PC-3 (cell line): ENCODE results near the gene OPTC. TPM values are rescaled to one million over a fixed set of nuclear protein-coding genes. Genes with fewer than 3 reads are reported as not detected.

Experiments
- ATAC-seq: fragments of 200-7000 bp; cut with Tn5 transposase; 2 replicates; pipeline ENCODE4 v1.9.1; 2020; ENCODE audit warnings: mild to moderate bottlenecking, moderate library complexity
- BruUV-seq: library from RNA; stranded (reverse); fragments of 400-500 nt; replicated peaks from 2 replicates; lab custom pipeline; 2021; lab: Mats Ljungman, UMichigan
- CTCF ChIA-PET: fragments of 300-600 bp; sonication (Branson Sonifier 250); formaldehyde crosslinking; loops from one replicate; lab custom pipeline; 2022; ENCODE audit warnings: antibody characterized with exemption; lab: Charles Lee
- POLR2A ChIA-PET: fragments of 300-600 bp; sonication (Branson Sonifier 250); formaldehyde crosslinking; loops from one replicate; lab custom pipeline; 2022; ENCODE audit warnings: antibody characterized with exemption; ENCODE audit not compliant: unreplicated experiment; lab: Charles Lee
- DNase-seq: peaks from one replicate; pipeline ENCODE4 v3.0.0-alpha.2; 2015
- H2AFZ ChIP-seq: fragments of 300-600 bp; sonication (generic); 2 replicates; pipeline ENCODE4 v1.6.0; 2016; ENCODE audit warnings: antibody characterized with exemption, low read length
- H3F3A ChIP-seq: fragments of 300-600 bp; sonication (generic); one replicate; pipeline ENCODE4 v1.6.0; 2017; ENCODE audit warnings: antibody characterized with exemption, low read length, control low read depth, mild to moderate bottlenecking; ENCODE audit not compliant: unreplicated experiment
- H3K27ac ChIP-seq: fragments of 300-600 bp; sonication (generic); 2 replicates; pipeline ENCODE4 v1.5.1; 2016; ENCODE audit warnings: mild to moderate bottlenecking, low read length
- H3K27me3 ChIP-seq: fragments of 300-600 bp; sonication (generic); 2 replicates; pipeline ENCODE4 v1.6.1; 2016; ENCODE audit warnings: low read length, mixed read lengths
- H3K36me3 ChIP-seq: fragments of 300-600 bp; sonication (generic); 2 replicates; pipeline ENCODE4 v1.6.1; 2016; ENCODE audit warnings: low read depth, mixed run types, low read length, mixed read lengths
- H3K4me1 ChIP-seq: fragments of 300-600 bp; sonication (generic); 2 replicates; pipeline ENCODE4 v1.5.1; 2016; ENCODE audit warnings: low read length; ENCODE audit not compliant: insufficient read depth
- H3K4me2 ChIP-seq: fragments of 300-600 bp; sonication (generic); 2 replicates; pipeline ENCODE4 v1.6.0; 2016; ENCODE audit warnings: low read length
- H3K4me3 ChIP-seq: fragments of 300-600 bp; sonication (generic); 2 replicates; pipeline ENCODE4 v1.5.1; 2016; ENCODE audit warnings: mild to moderate bottlenecking, low read length, mixed read lengths
- H3K79me2 ChIP-seq: fragments of 300-600 bp; sonication (generic); 2 replicates; pipeline ENCODE4 v1.6.1; 2017; ENCODE audit warnings: low read length, mixed read lengths
- H3K9ac ChIP-seq: fragments of 300-600 bp; sonication (generic); 2 replicates; pipeline ENCODE4 v1.6.0; 2016; ENCODE audit warnings: mild to moderate bottlenecking, low read length
- H3K9me2 ChIP-seq: fragments of 300-600 bp; sonication (generic); replicated peaks from 2 replicates; pipeline ENCODE4 v1.6.1; 2016; ENCODE audit warnings: mixed run types, low read length, mixed read lengths
- H3K9me3 ChIP-seq: fragments of 300-600 bp; sonication (generic); 2 replicates; pipeline ENCODE4 v1.6.1; 2016; ENCODE audit warnings: low read length, mixed read lengths
- H4K20me1 ChIP-seq: fragments of 300-600 bp; sonication (generic); 2 replicates; pipeline ENCODE4 v1.6.1; 2016; ENCODE audit warnings: low read length, mixed read lengths
- EZH2 ChIP-seq: fragments of 300-600 bp; sonication (generic); IDR thresholded peaks from one replicate; pipeline ENCODE4 v1.6.1; 2017; ENCODE audit warnings: antibody characterized with exemption, mild to moderate bottlenecking, low read length; ENCODE audit not compliant: unreplicated experiment
- EZH2phosphoT487 ChIP-seq: fragments of 300-600 bp; sonication (generic); IDR thresholded peaks from 2 replicates; pipeline ENCODE4 v1.6.1; 2018; ENCODE audit warnings: mild to moderate bottlenecking, antibody characterized with exemption, low read length, borderline replicate concordance
- intact Hi-C: fragments of 100-400 bp; cut with micrococcal nuclease; formaldehyde crosslinking; loops from 2 replicates; pipeline ENCODE4 v1.9.0; 2023
- total RNA-seq: library from RNA; depleted of rRNA; stranded (reverse); fragments of >200 nt; gene quantifications from 2 replicates; pipeline ENCODE4 v1.2.3, GENCODE V29; 2014
- TF ChIP-seq, protein P1 (sequence below): fragments of 300-600 bp; sonication (generic); conservative IDR thresholded peaks from 2 replicates; pipeline ENCODE4 v1.5.1; 2017; ENCODE audit warnings: antibody characterized with exemption, low read depth, mild to moderate bottlenecking, low read length

OPTC gene
- total RNA-seq, 1 experiment from 2014 or later: not detected

DNA sequence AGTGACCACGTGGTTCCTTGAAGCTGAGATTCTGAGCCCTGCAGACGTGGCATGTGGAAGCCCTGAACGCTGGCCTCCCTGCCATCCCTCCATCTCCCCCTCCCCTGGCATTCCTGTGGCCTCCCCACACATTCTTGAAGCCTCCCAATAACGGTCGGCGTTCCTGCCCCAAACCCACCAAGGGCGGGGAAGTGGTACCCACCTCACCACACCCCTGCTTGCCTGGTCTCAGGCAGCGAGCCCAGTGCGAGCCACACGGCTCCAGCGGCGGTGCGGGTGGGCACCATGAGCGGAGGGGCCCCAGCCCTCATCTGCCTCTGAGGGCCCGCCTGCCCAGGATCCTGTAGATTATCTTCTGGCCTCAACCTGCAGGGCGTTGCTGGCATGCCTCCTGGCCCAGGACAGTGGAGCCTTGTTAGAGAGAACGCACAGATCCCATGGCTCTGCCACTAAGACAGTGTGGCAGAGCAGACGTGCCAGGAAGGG, 38.9 kb upstream of the OPTC start:
- ChIA-PET POLR2A (no interaction called here), CTCF (no interaction called here)
- H3K27ac ChIP-seq: no peak overlapping the region
- H3K9me3 ChIP-seq: no peaks in the 10 kb centered on the region
- DNase-seq (no peak), ATAC-seq (no peak)
- peaks cover 69% of the 10 kb centered on the region for H3K27me3 ChIP-seq
- no peaks in the 10 kb centered on the region for H3K79me2 ChIP-seq
- no peak overlapping the region for H2AFZ ChIP-seq
- H3K4me2 ChIP-seq: no peak overlapping the region
- H3K9me2 ChIP-seq: no peaks in the 10 kb centered on the region
- H4K20me1 ChIP-seq: no peaks in the 10 kb centered on the region
- BruUV-seq: no TSS peak
- H3F3A ChIP-seq: no peaks in the 10 kb centered on the region
- no peak overlapping the region for H3K4me3 ChIP-seq
- H3K36me3 ChIP-seq: no peaks in the 10 kb centered on the region
- TF ChIP-seq EZH2phosphoT487 (no peak), EZH2 (no peak)
- TF ChIP-seq, protein P1, sequence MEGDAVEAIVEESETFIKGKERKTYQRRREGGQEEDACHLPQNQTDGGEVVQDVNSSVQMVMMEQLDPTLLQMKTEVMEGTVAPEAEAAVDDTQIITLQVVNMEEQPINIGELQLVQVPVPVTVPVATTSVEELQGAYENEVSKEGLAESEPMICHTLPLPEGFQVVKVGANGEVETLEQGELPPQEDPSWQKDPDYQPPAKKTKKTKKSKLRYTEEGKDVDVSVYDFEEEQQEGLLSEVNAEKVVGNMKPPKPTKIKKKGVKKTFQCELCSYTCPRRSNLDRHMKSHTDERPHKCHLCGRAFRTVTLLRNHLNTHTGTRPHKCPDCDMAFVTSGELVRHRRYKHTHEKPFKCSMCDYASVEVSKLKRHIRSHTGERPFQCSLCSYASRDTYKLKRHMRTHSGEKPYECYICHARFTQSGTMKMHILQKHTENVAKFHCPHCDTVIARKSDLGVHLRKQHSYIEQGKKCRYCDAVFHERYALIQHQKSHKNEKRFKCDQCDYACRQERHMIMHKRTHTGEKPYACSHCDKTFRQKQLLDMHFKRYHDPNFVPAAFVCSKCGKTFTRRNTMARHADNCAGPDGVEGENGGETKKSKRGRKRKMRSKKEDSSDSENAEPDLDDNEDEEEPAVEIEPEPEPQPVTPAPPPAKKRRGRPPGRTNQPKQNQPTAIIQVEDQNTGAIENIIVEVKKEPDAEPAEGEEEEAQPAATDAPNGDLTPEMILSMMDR: no peak
- no peak overlapping the region for H3K9ac ChIP-seq
- intact Hi-C loops: no loop called here
- no peaks in the 10 kb centered on the region for H3K4me1 ChIP-seq

DNA sequence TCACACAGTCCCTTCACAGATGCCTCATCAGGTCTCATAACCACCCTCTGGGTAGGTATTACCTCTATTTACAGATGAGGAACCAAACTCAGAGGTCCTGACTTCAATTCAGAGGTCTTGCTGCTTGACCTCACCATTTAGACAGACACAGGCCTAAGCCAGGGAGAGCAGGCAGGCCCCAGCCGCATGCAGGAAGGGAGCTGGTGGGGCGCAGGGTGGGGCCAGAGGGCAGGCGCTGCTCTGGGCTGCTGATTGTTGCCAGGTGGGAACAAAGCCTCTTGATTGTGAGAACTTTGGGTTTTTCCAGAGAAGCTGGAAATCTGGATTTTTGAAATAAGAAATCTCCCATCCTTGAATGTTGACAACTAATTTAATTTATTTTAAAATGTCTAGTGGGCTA, 38.2 kb upstream of the OPTC start:
- no peaks in the 10 kb centered on the region for H3K9me2 ChIP-seq
- no peak overlapping the region for H3K27ac ChIP-seq
- H3K27me3 ChIP-seq: peaks cover 67% of the 10 kb centered on the region
- no peaks in the 10 kb centered on the region for H3K36me3 ChIP-seq
- H3K4me1 ChIP-seq: no peaks in the 10 kb centered on the region
- no peak overlapping the region for H3K4me3 ChIP-seq
- POLR2A ChIA-PET: no interaction called here
- no peaks in the 10 kb centered on the region for H3F3A ChIP-seq
- no peak overlapping the region for H3K4me2 ChIP-seq
- DNase-seq (no peak), ATAC-seq (no peak)
- no peaks in the 10 kb centered on the region for H3K9me3 ChIP-seq
- intact Hi-C loops: no loop called here
- no peaks in the 10 kb centered on the region for H4K20me1 ChIP-seq
- no peaks in the 10 kb centered on the region for H3K79me2 ChIP-seq
- no peak overlapping the region for H3K9ac ChIP-seq
- BruUV-seq: no TSS peak
- CTCF ChIA-PET: no interaction called here
- H2AFZ ChIP-seq: no peak overlapping the region
- TF ChIP-seq EZH2 (no peak), EZH2phosphoT487 (no peak)
- TF ChIP-seq, protein P1: no peak

DNA sequence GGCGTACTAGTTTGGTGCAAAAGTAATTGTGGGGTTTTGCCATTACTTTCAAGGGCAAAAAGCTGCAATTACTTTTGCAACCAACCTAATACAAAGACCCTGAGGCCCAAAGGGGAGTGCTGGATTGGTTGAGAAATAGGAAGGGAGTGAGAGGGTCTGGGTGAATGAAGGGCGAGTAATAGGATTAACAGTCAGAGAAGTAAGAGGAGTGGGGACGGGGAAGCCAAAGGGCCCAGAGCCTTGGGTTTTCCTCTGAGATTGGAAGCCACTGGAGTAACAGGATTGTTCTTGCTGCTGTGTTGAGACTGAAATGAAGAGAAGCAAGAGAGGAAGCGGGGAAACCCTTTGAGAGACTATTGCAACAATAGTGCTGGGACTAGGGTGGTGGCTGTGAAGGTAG, 37.4 kb upstream of the OPTC start:
- H4K20me1 ChIP-seq: no peaks in the 10 kb centered on the region
- H3K27me3 ChIP-seq: peaks cover 63% of the 10 kb centered on the region
- no peak overlapping the region for H3K4me2 ChIP-seq
- ATAC-seq: no peak
- CTCF ChIA-PET: no interaction called here
- intact Hi-C loops: no loop called here
- H3K27ac ChIP-seq: no peak overlapping the region
- no peak overlapping the region for H3K9ac ChIP-seq
- H3K9me3 ChIP-seq: no peaks in the 10 kb centered on the region
- no peak for TF ChIP-seq EZH2phosphoT487
- no peak for TF ChIP-seq EZH2
- TF ChIP-seq, protein P1: no peak
- H3K9me2 ChIP-seq: no peaks in the 10 kb centered on the region
- no peaks in the 10 kb centered on the region for H3K4me1 ChIP-seq
- H2AFZ ChIP-seq: no peak overlapping the region
- H3K79me2 ChIP-seq: no peaks in the 10 kb centered on the region
- H3K4me3 ChIP-seq: no peak overlapping the region
- no TSS peak for BruUV-seq
- H3K36me3 ChIP-seq: no peaks in the 10 kb centered on the region
- H3F3A ChIP-seq: no peaks in the 10 kb centered on the region
- POLR2A ChIA-PET: no interaction called here
- no peak for DNase-seq
